ENCODE measurements around the gene PDLIM3.

Gene PDLIM3

GRCh38 chr4:185469580-185470154 is 65.6 kb downstream of the PDLIM3 start:
- DNase-seq (ENCODE audit: low spot score): no peak
- TF ChIP-seq CTCF (IDR thresholded peaks at IDR 0.05; ENCODE audit: extremely low read depth, missing control alignments): no peak

- no peak for TF ChIP-seq CTCF (IDR thresholded peaks at IDR 0.05; ENCODE audit: extremely low read depth, missing control alignments)
- no peak for DNase-seq (ENCODE audit: low spot score)
These were observed 66.3 kb downstream of the PDLIM3 start for GRCh38 chr4:185468999-185469398.

DNA sequence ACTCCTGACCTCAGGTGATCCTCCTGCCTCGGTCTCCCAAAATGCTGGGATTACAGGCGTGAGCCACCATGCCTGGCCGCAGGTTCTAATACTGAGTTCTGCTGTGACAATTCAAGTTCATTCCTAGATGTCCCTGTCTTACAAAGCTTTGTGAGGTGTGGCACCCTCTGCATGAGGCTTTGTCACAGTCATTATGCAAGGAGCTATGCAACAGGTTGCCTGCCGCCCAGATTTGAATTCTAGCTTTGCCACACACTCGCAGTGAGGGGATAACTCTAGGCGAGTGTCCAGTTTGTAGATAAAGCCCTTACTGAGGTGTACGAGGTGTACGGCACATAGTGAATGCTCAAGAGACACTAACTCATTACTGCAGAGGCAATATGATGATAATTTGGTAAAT is 67.3 kb downstream of the PDLIM3 start:
- no peak for DNase-seq (ENCODE audit: low spot score)
- TF ChIP-seq CTCF (IDR thresholded peaks at IDR 0.05; ENCODE audit: extremely low read depth, missing control alignments): no peak

DNA sequence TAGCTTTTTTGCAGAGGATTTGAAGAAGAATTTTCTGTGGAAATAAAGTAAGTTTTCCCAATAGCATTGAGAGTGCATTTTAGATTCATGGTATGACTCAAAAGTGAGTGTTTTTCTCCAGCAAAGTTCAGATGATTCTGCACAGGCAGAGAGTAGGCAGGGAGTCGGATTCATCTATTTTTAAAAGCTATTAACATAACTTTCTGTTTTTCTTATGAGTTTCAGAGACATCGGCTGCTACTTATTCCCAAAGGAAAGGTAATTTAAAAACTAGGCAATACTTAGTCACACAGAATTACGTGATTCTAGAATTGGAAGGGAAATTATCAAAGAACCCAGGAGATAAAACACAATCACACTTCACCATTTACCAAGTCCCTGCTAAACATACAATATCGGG is 68.2 kb downstream of the PDLIM3 start:
- DNase-seq (ENCODE audit: low spot score): no peak
- TF ChIP-seq CTCF (IDR thresholded peaks at IDR 0.05; ENCODE audit: extremely low read depth, missing control alignments): no peak

- no peak for DNase-seq (ENCODE audit: low spot score)
- TF ChIP-seq CTCF (IDR thresholded peaks at IDR 0.05; ENCODE audit: extremely low read depth, missing control alignments): no peak
These were observed 69.6 kb downstream of the PDLIM3 start for GRCh38 chr4:185465707-185466106.

GRCh38 chr4:185464887-185465286 is 70.4 kb downstream of the PDLIM3 start:
- TF ChIP-seq CTCF (IDR thresholded peaks at IDR 0.05; ENCODE audit: extremely low read depth, missing control alignments): no peak
- DNase-seq (ENCODE audit: low spot score): no peak

- no peak for DNase-seq (ENCODE audit: low spot score)
- no peak for TF ChIP-seq CTCF (IDR thresholded peaks at IDR 0.05; ENCODE audit: extremely low read depth, missing control alignments)
These were observed 71.1 kb downstream of the PDLIM3 start for GRCh38 chr4:185464183-185464582.
